GM12874 (cell line): ENCODE measurements around the gene CTNNBL1.

Experiments
- CTCF ChIP-seq: IDR thresholded peaks from 2 replicates; pipeline ENCODE4 v1.5.1; 2011; ENCODE audit warnings: low read depth, mild to moderate bottlenecking, control low read depth, low read length, moderate library complexity; ENCODE audit not compliant: insufficient read depth

The CTNNBL1 gene

GRCh38 chr20:37681384-37682112 is 12.3 kb upstream of the CTNNBL1 start:
- no peak for TF ChIP-seq CTCF

GRCh38 chr20:37686762-37687477 is 6.9 kb upstream of the CTNNBL1 start:
- TF ChIP-seq CTCF = no peak

GRCh38 chr20:37687478-37687805 is 6.4 kb upstream of the CTNNBL1 start:
- no peak for TF ChIP-seq CTCF

GRCh38 chr20:37688093-37688492 is 5.7 kb upstream of the CTNNBL1 start:
- no peak for TF ChIP-seq CTCF

GRCh38 chr20:37690626-37691369 is 3.0 kb upstream of the CTNNBL1 start:
- TF ChIP-seq CTCF = no peak

- TF ChIP-seq CTCF = no peak
Measured at GRCh38 chr20:37692459-37693166, 1.2 kb upstream of the CTNNBL1 start.

GRCh38 chr20:37693242-37693634 is 592 bp upstream of the CTNNBL1 start:
- TF ChIP-seq CTCF = no peak
